Lower leg skin (tissue), 4 donors: ENCODE data around the gene RBBP8. TPM values are rescaled to one million over a fixed set of nuclear protein-coding genes. Genes with fewer than 3 reads are reported as not detected.

ENCODE experiments used
- DNase-seq, 2 donors: peaks; one replicate each; pipeline ENCODE4 v3.0.0-alpha.2; 2019; ENCODE audit warnings: low spot score in 2 of 2
- H3K4me3 ChIP-seq: fragments of 200-600 bp; sonication (generic); 2 replicates; pipeline ENCODE4 v1.5.1; 2017; ENCODE audit warnings: mild to moderate bottlenecking, low read depth; ENCODE audit not compliant: poor library complexity, severe bottlenecking
- POLR2A ChIP-seq, 2 donors: fragments of 450-650 bp; IDR thresholded peaks; one replicate each; pipeline ENCODE4 v1.6.1; 2016 to 2017; ENCODE audit warnings: antibody characterized with exemption in 2 of 2, mild to moderate bottlenecking in 1 of 2, moderate library complexity in 1 of 2
- WGBS, 2 donors: methylation state at CpG; one replicate each; pipeline ENCODE4 v1.1.5; 2018; 5-methylcytosine and 5-hydroxymethylcytosine counted together
- intact Hi-C: fragments of 100-400 bp; cut with DNase I; formaldehyde crosslinking; loops from one replicate; pipeline ENCODE4 v1.15.0; 2023; ENCODE audit warnings: low total_unique reads
- total RNA-seq, 4 donors: library from RNA; depleted of rRNA; stranded (reverse); fragments of >200 nt; gene quantifications; one replicate each; pipeline ENCODE4 v1.1.0, GENCODE V29; 2016
- TF ChIP-seq, protein P1 (sequence below), 3 donors: fragments of 450-650 bp; IDR thresholded peaks; one replicate each; pipeline ENCODE4 v1.5.1; 2016; ENCODE audit warnings: antibody characterized with exemption in 3 of 3, mild to moderate bottlenecking in 3 of 3, moderate library complexity in 2 of 3

RBBP8 gene
- total RNA-seq, 4 donors from 2014 or later = 22.9 to 56.8 (median 40.2) TPM

DNA sequence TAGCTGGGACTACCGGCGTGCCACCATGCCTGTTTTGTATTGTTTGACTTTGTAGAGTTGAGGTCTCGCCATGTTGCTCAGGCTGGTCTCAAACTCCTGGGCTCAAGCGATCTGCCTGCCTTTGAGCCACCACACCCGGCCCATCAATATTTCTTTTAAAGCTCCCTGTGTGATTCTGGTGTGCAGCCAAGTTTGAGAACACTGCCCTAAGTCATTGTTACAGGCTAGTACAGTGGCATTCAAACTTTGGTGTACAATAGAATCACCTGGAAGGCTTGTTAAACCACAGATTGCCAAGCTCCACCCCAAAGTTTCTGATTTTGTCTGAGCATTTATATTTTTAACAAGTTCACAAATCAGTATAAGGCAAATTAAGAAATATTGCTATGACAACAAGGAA lies 99.9 kb downstream of the RBBP8 start:
- H3K4me3 ChIP-seq = no peak overlapping the region
- TF ChIP-seq, protein P1, sequence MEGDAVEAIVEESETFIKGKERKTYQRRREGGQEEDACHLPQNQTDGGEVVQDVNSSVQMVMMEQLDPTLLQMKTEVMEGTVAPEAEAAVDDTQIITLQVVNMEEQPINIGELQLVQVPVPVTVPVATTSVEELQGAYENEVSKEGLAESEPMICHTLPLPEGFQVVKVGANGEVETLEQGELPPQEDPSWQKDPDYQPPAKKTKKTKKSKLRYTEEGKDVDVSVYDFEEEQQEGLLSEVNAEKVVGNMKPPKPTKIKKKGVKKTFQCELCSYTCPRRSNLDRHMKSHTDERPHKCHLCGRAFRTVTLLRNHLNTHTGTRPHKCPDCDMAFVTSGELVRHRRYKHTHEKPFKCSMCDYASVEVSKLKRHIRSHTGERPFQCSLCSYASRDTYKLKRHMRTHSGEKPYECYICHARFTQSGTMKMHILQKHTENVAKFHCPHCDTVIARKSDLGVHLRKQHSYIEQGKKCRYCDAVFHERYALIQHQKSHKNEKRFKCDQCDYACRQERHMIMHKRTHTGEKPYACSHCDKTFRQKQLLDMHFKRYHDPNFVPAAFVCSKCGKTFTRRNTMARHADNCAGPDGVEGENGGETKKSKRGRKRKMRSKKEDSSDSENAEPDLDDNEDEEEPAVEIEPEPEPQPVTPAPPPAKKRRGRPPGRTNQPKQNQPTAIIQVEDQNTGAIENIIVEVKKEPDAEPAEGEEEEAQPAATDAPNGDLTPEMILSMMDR (IDR thresholded peaks at IDR 0.05) = no peak
- no peak for TF ChIP-seq POLR2A (IDR thresholded peaks at IDR 0.05)
- DNase-seq = no peak
- intact Hi-C loops = loop anchor here (10.0 kb wide), 1 partner anchor 382 kb away; no protein-coding TSS in a partner anchor
- WGBS, 2 donors = 51 to 67% methylated on average over 5 of the region's 5 CpGs

DNA sequence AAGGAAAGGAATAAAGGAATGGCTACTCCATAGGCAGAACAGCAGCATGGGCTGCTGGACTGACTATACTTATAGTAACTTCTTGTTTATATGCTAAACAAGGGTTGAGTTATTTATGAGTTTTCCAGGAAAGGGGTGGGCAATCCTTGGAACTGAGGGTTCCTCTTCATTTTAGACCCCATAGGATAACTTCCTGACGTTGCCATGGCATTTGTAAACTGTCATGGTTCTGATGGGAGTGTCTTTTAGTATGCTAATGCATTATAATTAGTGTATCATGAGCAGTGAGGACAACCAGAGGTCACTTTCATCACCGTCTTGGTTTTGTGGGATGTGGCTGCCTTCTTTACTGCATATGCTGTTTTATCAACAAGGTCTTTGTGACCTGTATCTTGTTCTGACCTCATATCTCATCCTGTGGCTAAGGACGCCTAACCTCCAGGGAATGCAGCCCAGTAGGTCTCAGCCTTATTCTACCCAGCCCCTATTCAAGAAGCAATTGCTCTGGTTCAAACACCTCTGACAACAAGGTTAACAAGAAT lies 103.6 kb downstream of the RBBP8 start:
- no peak for DNase-seq
- TF ChIP-seq, protein P1 (IDR thresholded peaks at IDR 0.05) = no peak
- no peak for TF ChIP-seq POLR2A (IDR thresholded peaks at IDR 0.05)
- intact Hi-C loops = loop anchor here (10.0 kb wide), 1 partner anchor 378 kb away; no protein-coding TSS in a partner anchor
- 79% methylated on average over 3 of the region's 3 CpGs for WGBS, 2 donors
- no peak overlapping the region for H3K4me3 ChIP-seq

DNA sequence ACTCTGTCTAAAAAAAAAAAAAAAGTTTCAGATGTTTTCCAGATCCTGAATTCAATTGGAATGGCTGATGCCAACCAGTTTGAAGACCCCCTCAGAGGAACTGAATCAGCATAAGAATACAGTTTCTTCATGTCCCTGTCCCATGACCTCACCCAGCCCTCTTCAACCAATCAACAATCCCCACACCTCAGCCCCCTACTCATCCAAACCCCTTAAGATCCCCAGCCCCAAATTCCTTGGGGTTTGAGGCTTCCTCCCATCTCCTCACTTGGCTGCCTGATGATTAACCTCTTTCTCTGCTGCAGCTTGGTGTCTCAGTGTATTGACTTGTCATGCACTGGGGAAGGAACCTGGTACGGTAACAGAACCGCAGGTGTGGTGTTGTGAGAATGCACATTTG lies 104.5 kb downstream of the RBBP8 start:
- DNase-seq = no peak
- no peak overlapping the region for H3K4me3 ChIP-seq
- TF ChIP-seq POLR2A (IDR thresholded peaks at IDR 0.05) = no peak
- TF ChIP-seq, protein P1 (IDR thresholded peaks at IDR 0.05) = no peak
- 100% methylated on average over 2 of the region's 2 CpGs for WGBS, 2 donors
- intact Hi-C loops = loop anchor here (10.0 kb wide), 1 partner anchor 377 kb away; no protein-coding TSS in a partner anchor

DNA sequence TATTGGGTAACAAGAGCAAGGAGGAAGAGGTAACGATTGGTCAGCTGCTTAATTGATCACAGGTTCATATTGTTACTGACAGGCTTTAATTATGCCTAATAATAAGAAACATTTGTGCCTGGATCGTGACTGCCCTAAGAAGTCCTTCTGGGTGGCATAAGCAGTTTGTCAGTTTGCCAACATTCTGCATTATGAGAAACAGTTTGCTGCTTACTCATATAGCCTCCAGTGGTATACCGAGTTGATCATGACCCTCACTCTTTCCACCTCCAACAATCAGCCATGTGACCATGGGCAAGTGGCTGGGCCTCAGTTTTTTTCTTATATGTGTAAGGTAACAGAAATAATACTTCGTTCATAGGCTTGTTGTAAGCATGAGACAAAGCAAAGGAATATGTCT lies 105.6 kb downstream of the RBBP8 start:
- TF ChIP-seq POLR2A (IDR thresholded peaks at IDR 0.05) = no peak
- TF ChIP-seq, protein P1 (IDR thresholded peaks at IDR 0.05) = no peak
- no peak overlapping the region for H3K4me3 ChIP-seq
- WGBS, 2 donors = 36 to 48% methylated on average over 4 of the region's 4 CpGs
- intact Hi-C loops = loop anchor here (10.0 kb wide), 1 partner anchor 376 kb away; no protein-coding TSS in a partner anchor
- DNase-seq = no peak

DNA sequence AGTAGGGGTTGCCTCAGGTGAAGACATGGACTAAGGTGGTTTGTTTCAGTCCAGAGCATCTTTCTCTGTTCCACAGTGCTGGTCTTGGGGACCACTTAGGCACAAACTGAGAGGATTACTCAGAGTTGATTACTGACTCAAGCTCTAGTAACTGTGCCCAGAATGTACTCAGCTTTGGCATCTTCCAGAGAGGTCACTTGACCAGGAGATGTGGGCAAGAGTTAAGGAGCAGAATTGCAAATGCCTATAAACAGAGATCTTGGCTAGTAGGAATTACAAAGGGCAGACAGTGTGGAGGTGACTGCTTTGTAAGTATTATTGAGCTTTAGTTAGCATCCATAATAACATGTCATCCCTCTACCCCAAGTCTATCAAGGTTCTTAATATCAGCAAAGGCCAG lies 109.0 kb downstream of the RBBP8 start:
- TF ChIP-seq POLR2A (IDR thresholded peaks at IDR 0.05) = no peak
- TF ChIP-seq, protein P1 (IDR thresholded peaks at IDR 0.05) = no peak
- no peak for DNase-seq
- intact Hi-C loops = no loop called here
- no peak overlapping the region for H3K4me3 ChIP-seq
